Stimulated activated naive CD4-positive, alpha-beta T cell treated with Interleukin-2 at 50 U/mL for 16 hours (primary cell): ENCODE results near the gene SIMC1.
"Not testable (repeated sequence)": the region's sequence is repeated elsewhere in the genome, so short reads cannot be mapped to it uniquely, and the experiment has no call there.

Experiments
- DNase-seq: peaks from one replicate; lab custom pipeline; 2025; lab: John Stamatoyannopoulos, UW

SIMC1 gene

DNA sequence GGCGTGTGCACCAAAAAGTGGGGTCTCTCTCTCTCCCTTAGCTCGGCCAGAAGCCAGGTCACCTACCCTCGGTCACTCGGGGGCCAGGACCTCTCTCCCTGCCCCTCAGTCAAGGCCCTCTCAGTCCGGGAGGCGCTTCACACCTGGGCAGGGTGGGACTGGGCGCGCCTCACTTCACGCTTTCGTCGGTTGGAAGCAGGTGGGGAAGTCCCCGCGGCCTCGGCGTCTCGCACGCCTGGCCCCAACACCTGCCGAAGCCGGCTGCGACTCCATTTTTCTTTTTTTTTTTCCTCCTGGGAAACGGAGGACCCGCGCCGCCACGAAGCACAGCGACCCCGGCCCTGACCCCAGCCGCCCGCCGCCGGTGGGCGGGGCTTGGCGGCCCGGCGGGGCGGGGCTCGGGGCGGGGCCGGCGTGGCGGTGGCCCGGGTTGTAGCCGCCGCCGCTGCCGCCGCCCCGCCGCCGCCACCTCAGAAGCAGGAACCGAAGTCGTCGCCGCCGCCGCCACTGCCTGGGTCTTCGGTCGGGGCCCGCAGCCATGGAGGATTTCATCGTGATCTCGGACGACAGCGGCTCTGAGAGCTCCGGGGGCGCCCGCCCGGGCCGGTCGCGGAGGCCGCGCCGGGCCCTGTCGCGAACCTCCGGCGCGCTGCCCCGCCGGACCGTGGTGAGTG is at the start of gene SIMC1:
Gene SIMC1 (plus strand): TSS at position 454 of the 674 bp plus-strand sequence. CDS start 85 bp downstream, at position 539.
- peak; percentile 41 for DNase-seq

GRCh38 chr5:176188506-176189193 is 49.6 kb upstream of the SIMC1 start:
- no peak for DNase-seq

DNA sequence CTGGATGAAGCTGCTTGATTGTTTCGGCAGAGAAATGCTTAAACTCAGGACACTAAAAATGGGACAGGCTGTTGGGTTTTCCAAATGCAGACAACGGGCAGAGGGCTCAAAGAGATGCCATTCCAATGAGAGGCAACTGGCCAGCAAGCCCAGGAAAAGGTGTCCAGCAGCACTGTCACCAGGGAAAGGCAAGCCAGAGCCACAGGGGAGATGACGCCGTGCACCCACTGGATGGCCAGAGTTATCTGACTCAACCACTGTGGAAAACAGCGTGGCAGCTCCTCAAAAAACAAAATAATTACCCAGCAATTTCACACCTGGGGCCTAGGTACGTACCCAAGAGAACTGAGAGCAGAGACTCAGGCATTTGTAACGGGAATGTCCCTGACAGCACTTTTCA is 48.4 kb upstream of the SIMC1 start:
- no peak for DNase-seq

- no peak for DNase-seq
These were observed 47.1 kb upstream of the SIMC1 start for GRCh38 chr5:176190886-176191755.

DNA sequence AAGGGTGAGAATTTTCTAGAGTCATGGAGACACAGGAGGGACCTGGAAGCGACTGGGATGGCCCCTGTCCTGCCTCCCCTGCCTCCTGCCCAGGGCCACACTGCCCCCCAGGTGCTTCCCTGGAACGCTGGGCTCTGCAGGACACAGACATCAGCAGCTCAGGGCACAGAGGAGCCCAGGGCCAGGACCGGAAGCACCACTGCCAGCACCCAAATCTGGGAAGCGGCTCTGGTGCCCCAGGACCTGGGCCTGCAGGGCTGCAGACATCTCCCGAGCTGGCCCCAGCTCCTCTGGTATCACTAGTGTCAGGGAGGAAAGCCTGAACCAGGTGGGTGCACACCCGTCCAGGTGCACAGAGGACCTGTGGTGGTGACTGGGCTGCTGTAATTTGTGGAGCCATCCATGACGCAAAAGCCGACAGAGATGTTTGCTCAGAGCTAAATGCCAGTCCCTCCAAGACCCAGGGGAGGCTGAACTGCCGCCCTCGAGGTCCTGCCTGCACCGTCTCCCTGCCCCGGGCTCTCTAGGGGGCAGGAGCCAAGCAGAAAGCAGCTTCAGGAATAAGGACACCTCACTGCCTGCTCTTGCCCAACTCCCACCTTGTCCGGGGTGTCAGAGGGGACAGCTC is 46.0 kb upstream of the SIMC1 start:
- DNase-seq: no peak

DNA sequence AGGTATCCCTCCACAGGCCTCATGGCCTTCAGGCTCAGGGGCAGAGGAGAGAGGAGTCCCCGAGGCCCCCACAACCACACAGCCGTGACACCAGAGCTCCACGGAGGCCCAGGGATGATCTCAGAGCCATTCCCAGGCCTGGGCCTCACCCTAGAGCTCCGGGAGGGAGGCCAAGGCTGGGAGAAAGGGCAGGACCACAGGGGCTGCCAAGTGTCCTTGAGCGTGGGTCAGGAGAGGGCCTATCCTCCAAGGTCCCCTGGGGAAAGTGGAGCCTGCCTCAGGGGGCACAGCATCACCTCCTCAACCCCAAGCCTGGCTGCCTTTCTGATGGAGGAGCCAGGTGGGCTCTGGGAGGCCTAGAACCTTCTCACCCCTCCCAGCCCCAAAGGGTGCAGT is 45.5 kb upstream of the SIMC1 start:
- DNase-seq: not testable (repeated sequence)

DNA sequence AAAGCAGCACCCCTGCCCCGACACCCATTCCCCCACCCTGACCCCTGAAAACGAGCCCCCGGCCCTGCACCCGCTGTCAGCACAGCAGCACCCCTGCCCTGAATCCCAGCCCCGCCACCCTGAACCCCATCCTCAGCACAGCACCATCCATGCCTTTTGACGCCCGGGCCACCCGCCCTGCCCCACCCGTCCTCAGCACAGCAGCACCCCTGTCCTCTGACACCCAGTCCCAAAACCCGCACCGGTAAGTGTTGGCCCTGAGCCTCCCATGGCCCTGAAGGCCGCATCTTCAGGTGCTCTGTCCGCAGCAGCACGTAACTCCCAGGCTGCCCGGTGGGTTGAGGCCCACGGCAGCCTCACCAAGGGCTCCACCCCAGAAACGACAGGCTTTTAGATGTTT is 44.6 kb upstream of the SIMC1 start:
- not testable (repeated sequence) for DNase-seq

GRCh38 chr5:176194238-176195083 is 43.8 kb upstream of the SIMC1 start:
- DNase-seq: peak; percentile 4

- DNase-seq: not testable (repeated sequence)
These were observed 43.2 kb upstream of the SIMC1 start for GRCh38 chr5:176195084-176195413.

DNA sequence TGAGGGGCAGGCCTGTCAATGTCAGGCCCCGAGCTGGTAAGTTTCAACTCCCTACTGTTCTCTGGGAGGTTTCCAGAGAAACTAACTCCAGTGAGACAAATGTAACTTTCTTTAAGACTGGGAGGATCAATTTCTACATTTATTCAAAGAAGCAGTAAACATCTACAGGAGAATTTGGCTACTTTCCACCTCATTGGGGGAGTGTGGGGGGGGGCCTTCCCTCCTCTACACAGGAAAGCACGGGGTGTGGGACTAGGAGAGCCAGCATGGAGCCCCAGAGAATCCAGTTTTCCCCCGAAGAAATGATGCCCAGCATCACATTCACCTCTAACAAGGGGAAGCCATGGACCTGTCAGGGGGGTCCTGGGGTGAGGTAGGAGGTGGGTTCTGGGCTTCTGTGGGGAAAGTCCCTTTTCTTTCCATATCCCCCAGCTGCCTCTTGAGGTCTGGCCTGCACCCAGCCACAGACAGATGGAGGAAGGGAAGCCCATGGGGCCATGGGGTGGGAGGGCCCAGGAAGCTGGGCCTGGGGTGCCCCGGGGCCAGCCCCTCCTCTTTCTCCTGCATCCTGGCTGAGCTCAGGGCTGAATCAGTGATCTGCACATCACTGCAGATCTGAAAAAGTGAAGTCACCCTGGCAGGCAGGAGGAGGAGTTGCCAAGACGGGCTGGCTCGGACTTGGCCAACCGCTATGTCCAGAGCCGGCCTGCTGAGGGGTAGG is 42.6 kb upstream of the SIMC1 start:
- not testable (repeated sequence) for DNase-seq

DNA sequence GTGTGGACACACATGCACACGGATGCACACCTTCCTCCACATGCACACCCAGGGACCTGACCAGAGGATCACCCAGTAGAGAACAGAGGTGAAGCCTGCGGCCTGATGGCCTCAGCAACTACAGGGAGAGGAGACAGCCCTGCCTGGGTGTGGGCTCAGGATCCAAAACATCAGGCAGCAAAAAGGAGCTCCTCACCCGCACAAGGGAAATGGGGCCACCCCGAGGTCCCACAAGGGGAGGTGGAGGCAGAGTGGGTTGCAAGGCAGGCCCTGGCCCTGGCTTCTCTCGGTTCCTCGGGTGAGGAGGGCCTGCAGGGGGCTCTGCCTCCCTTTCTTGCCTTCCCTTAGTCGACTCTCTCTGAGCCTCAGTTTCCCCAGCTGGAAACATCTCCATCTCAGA is 41.4 kb upstream of the SIMC1 start:
- DNase-seq: not testable (repeated sequence)

DNA sequence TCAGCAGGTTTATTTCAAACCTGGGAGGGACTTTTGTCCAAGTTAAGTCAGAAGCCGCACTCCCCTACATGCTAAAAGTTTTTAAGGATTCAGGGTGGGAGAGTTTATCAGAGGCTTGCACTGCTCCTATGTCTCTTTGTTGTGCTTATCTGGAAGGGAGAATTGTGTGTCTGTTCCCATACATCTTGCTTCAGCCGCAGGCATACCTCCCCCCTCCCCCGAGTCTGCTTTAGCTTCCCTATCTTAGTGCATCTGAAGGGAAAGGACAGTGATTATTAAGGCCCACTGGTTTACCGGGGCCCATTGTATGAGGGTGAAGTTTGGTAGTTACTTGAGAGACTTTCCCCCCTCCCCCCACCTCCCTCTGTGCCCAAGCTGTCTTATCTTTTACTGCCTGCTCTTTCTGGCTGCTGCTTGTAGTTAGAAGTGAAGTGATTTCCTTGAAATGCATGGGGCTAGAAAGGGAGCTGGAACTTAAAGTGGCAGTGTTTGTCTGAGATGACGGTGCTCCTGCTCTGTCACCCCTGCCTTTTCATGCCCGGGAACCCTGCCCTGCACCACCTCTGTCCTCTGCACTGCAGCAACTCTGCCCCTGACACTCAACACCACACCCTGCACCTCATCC is 40.9 kb upstream of the SIMC1 start:
- not testable (repeated sequence) for DNase-seq

- DNase-seq: not testable (repeated sequence)
These were observed 39.9 kb upstream of the SIMC1 start for GRCh38 chr5:176198299-176198698.

GRCh38 chr5:176198991-176199733 is 39.1 kb upstream of the SIMC1 start:
- DNase-seq: not testable (repeated sequence)

- DNase-seq: not testable (repeated sequence)
These were observed 38.3 kb upstream of the SIMC1 start for GRCh38 chr5:176199803-176200399.

- no peak for DNase-seq
These were observed 36.4 kb upstream of the SIMC1 start for GRCh38 chr5:176201811-176202210.

GRCh38 chr5:176203086-176203485 is 35.1 kb upstream of the SIMC1 start:
- no peak for DNase-seq

GRCh38 chr5:176203535-176203934 is 34.7 kb upstream of the SIMC1 start:
- DNase-seq: not testable (repeated sequence)

- not testable (repeated sequence) for DNase-seq
These were observed 23.7 kb upstream of the SIMC1 start for GRCh38 chr5:176214466-176215021.
